GM12878 (cell line): ENCODE measurements around the gene A4GNT. TPM values are rescaled to one million over a fixed set of nuclear protein-coding genes. Genes with fewer than 3 reads are reported as not detected.

Experiments
- ATAC-seq: fragments of 200-7000 bp; cut with Tn5 transposase; 3 replicates; pipeline ENCODE4 v1.9.1; 2020; ENCODE audit warnings: mild to moderate bottlenecking, moderate library complexity
- BruUV-seq: library from RNA; stranded (reverse); fragments of 400-500 nt; replicated peaks from 2 replicates; lab custom pipeline; 2021; lab: Mats Ljungman, UMichigan
- CTCF ChIA-PET: fragments of 300-600 bp; sonication (Branson Sonifier 250); formaldehyde crosslinking; extraction: SDS; loops from one replicate; lab custom pipeline; 2021; ENCODE audit warnings: inconsistent platforms; lab: Yijun Ruan, JAX
- POLR2A ChIA-PET: fragments of 350-600 bp; formaldehyde crosslinking; extraction: SDS; loops from one replicate; lab custom pipeline; 2021; ENCODE audit warnings: inconsistent platforms; lab: Charles Lee
- RAD21 ChIA-PET: fragments of 300-600 bp; sonication (Branson Sonifier 250); formaldehyde crosslinking; loops from one replicate; lab custom pipeline; 2023; ENCODE audit warnings: antibody characterized with exemption; ENCODE audit not compliant: unreplicated experiment; lab: Charles Lee
- SMC1A ChIA-PET: fragments of 300-600 bp; sonication (Branson Sonifier 250); formaldehyde crosslinking; loops from one replicate; lab custom pipeline; 2023; ENCODE audit not compliant: unreplicated experiment, uncharacterized antibody; lab: Charles Lee
- DNase-seq: peaks from one replicate; pipeline ENCODE4 v3.0.0-alpha.2; 2011; ENCODE audit warnings: low read depth, low spot score
- FAIRE-seq: peaks from 3 replicates; lab custom pipeline; 2011; peaks lifted over from hg19 to GRCh38; lab: Jason Lieb, UNC
- H2AFZ ChIP-seq: 2 replicates; pipeline ENCODE4 v1.6.0; 2011; ENCODE audit warnings: low read depth, low read length, control low read depth; ENCODE audit not compliant: control insufficient read depth
- H3K27ac ChIP-seq: 2 replicates; pipeline ENCODE4 v1.5.1; 2011; ENCODE audit warnings: control low read depth; ENCODE audit not compliant: control insufficient read depth, insufficient read depth
- H3K27me3 ChIP-seq, 2 experiments: replicated peaks in 1 of 2; 2 replicates each; pipeline versions ENCODE4 v1.6.0 to v1.6.1; 2011; ENCODE audit warnings: low read length in 1 of 2; ENCODE audit not compliant: control insufficient read depth in 2 of 2, insufficient read depth in 2 of 2
- H3K36me3 ChIP-seq, 2 experiments: 2 replicates each; pipeline ENCODE4 v1.5.1; 2011; ENCODE audit warnings: low read length in 1 of 2; ENCODE audit not compliant: control insufficient read depth in 2 of 2, insufficient read depth in 2 of 2
- H3K4me1 ChIP-seq: 2 replicates; pipeline ENCODE4 v1.6.1; 2011; ENCODE audit warnings: mild to moderate bottlenecking, low read length, moderate library complexity, mixed read lengths; ENCODE audit not compliant: control insufficient read depth, insufficient read depth
- H3K4me2 ChIP-seq: 2 replicates; pipeline ENCODE4 v1.6.0; 2011; ENCODE audit warnings: control low read depth; ENCODE audit not compliant: control insufficient read depth, insufficient read depth
- H3K4me3 ChIP-seq: fragments of 200-600 bp; sonication (generic); 2 replicates; pipeline ENCODE4 v1.5.1; 2016
- H3K79me2 ChIP-seq: 2 replicates; pipeline ENCODE4 v1.6.0; 2011; ENCODE audit warnings: low read length; ENCODE audit not compliant: control insufficient read depth, insufficient read depth
- H3K9ac ChIP-seq: 2 replicates; pipeline ENCODE4 v1.8.0; 2011; ENCODE audit warnings: low read length, control low read depth, mixed read lengths; ENCODE audit not compliant: control insufficient read depth, insufficient read depth
- H3K9me3 ChIP-seq: replicated peaks from 3 replicates; pipeline ENCODE4 v1.5.1; 2011; ENCODE audit warnings: mild to moderate bottlenecking, low read length; ENCODE audit not compliant: control insufficient read depth, insufficient read depth
- H4K20me1 ChIP-seq: 2 replicates; pipeline ENCODE4 v1.6.0; 2011; ENCODE audit not compliant: control insufficient read depth, insufficient read depth
- BCL11A ChIP-seq: IDR thresholded peaks from 2 replicates; pipeline ENCODE4 v1.6.1; 2011; ENCODE audit warnings: low read depth, low read length
- CHD1 ChIP-seq: IDR thresholded peaks from 2 replicates; pipeline ENCODE4 v1.6.1; 2012; ENCODE audit warnings: low read depth, low read length, improper control_type of control experiment
- EED ChIP-seq: sonication (generic); IDR thresholded peaks from 2 replicates; pipeline ENCODE4 v1.6.1; 2016; ENCODE audit warnings: antibody characterized with exemption, low read depth
- EP300 ChIP-seq, 2 experiments: fragments of 150-350 bp in 1 of 2; IDR thresholded peaks; 2 replicates each; pipeline ENCODE4 v1.6.1; 2011 to 2012; ENCODE audit warnings: low read depth in 2 of 2, low read length in 2 of 2, borderline replicate concordance in 1 of 2, improper control_type of control experiment in 1 of 2, inconsistent platforms in 1 of 2; ENCODE audit not compliant: control insufficient read depth in 1 of 2
- EZH2 ChIP-seq: IDR thresholded peaks from 2 replicates; pipeline ENCODE4 v1.6.1; 2012; ENCODE audit warnings: low read depth, mild to moderate bottlenecking, control low read depth, inconsistent platforms, low read length, borderline replicate concordance; ENCODE audit not compliant: control insufficient read depth
- POLR2AphosphoS2 ChIP-seq: IDR thresholded peaks from 2 replicates; pipeline ENCODE4 v1.6.1; 2011; ENCODE audit warnings: low read depth, mild to moderate bottlenecking, low read length, improper control_type of control experiment, moderate library complexity
- POLR2AphosphoS5 ChIP-seq: IDR thresholded peaks from 2 replicates; pipeline ENCODE4 v1.6.1; 2011; ENCODE audit warnings: mild to moderate bottlenecking, low read length, inconsistent platforms
- RAD21 ChIP-seq: IDR thresholded peaks from 2 replicates; pipeline ENCODE4 v1.6.1; 2011; ENCODE audit warnings: mild to moderate bottlenecking, low read depth, low read length, moderate library complexity; ENCODE audit not compliant: insufficient read depth
- SIN3A ChIP-seq: IDR thresholded peaks from 2 replicates; pipeline ENCODE4 v1.6.1; 2012; ENCODE audit warnings: low read depth, low read length, improper control_type of control experiment
- SP1 ChIP-seq: IDR thresholded peaks from one replicate; pipeline ENCODE4 v1.6.1; 2011; ENCODE audit warnings: low read depth, low read length
- ZNF622 ChIP-seq: fragments of 450-650 bp; IDR thresholded peaks from 2 replicates; pipeline ENCODE4 v1.6.1; 2017; ENCODE audit warnings: mild to moderate bottlenecking, inconsistent platforms
- WGBS: methylation state at CpG from one replicate; pipeline ENCODE4 v1.1.6; 2016; ENCODE audit warnings: low lambda C conversion rate; ENCODE audit not compliant: insufficient replicate concordance, insufficient coverage; ENCODE audit errors: missing lambda C conversion rate; 5-methylcytosine and 5-hydroxymethylcytosine counted together
- in situ Hi-C: fragments of 300-500 bp; cut with MboI; formaldehyde crosslinking; loops from 9 replicates; pipeline ENCODE4 v1.14.3; 2018; ENCODE audit warnings: mixed read lengths
- intact Hi-C: fragments of 100-400 bp; cut with micrococcal nuclease; formaldehyde crosslinking; loops from one replicate; pipeline ENCODE4 v1.14.2; 2022; ENCODE audit not compliant: unreplicated experiment
- polyA plus RNA-seq, 11 experiments: library from polyadenylated mRNA; depleted of rRNA in 4 of 11; unstranded in 6 of 11; stranded (reverse) in 5 of 11; fragments of >200 nt; fragmentation: Nextera tagmentation in 4 of 11; fragmentation: Illumina TruSeq in 1 of 11; extraction: Ambion mirVana in 4 of 11; extraction: Trizol in 1 of 11; gene quantifications; 1 replicate in 1 of 11; 2 replicates in 10 of 11; pipeline versions ENCODE4 v1.2.1 to v1.2.3, GENCODE V29; 2011 to 2016; ENCODE audit warnings: inconsistent platforms in 2 of 11, missing spikeins in 2 of 11, low read depth in 1 of 11
- total RNA-seq, 4 experiments: library from RNA; depleted of rRNA in 3 of 4; stranded (reverse); fragments of >200 nt in 3 of 4; fragmentation: Illumina TruSeq in 1 of 4; extraction: Trizol in 1 of 4; gene quantifications; 2 replicates each; pipeline versions ENCODE4 v1.2.1 to v1.2.3, GENCODE V29; 2013 to 2021
- TF ChIP-seq, protein P1 (sequence below): fragments of 450-650 bp; IDR thresholded peaks from 2 replicates; pipeline ENCODE4 v1.6.1; 2017; ENCODE audit warnings: mild to moderate bottlenecking
- TF ChIP-seq, protein P2 (sequence below): fragments of 150-350 bp; IDR thresholded peaks from 2 replicates; pipeline ENCODE4 v1.6.1; 2016; ENCODE audit warnings: low read depth, low read length
- TF ChIP-seq, protein P3 (sequence below): IDR thresholded peaks from 2 replicates; pipeline ENCODE4 v1.6.1; 2012; ENCODE audit warnings: mild to moderate bottlenecking, low read depth, low read length

The A4GNT gene
- total and polyA plus RNA-seq, 10 of the 15 experiments (the other 5 are each of a cell fraction or from before 2014, with no cell fraction given) = not detected

DNA sequence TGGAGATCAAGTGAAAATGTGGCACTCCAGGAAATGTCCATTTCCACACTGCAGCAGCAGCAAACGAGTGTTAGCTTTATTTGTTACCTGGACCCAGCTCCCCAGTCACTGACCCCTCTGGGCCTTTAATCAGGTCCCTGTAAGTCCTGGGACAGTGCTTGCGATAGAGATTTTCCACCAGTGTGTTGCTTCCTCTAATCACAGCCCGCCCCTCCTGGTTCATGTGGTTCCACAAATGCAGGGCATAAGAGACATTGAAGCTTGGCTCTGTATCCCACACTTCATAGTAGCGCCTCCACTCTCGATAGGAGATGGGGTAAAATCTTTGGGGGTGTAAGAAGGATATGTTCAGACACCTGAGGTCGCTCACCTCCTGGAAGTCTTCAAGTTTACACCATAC lies 8.0 kb downstream of the A4GNT start:
- H2AFZ ChIP-seq = no peak overlapping the region
- no peaks in the 10 kb centered on the region for H4K20me1 ChIP-seq
- ChIA-PET CTCF (interaction anchor here (1.1 kb wide), 1 partner anchor 55 kb away, joined by 3 read pairs; no protein-coding TSS in a partner anchor), POLR2A (interaction anchor here (0.5 kb wide), 1 partner anchor 58 kb away, joined by 9 read pairs; no protein-coding TSS in a partner anchor), RAD21 (no interaction called here), SMC1A (no interaction called here)
- no peaks in the 10 kb centered on the region; a peak in 1 of 4 replicates for H3K27me3 ChIP-seq
- no peaks in the 10 kb centered on the region for H3K36me3 ChIP-seq
- no peaks in the 10 kb centered on the region for H3K4me1 ChIP-seq
- intact Hi-C loops (no loop called here), in situ Hi-C loops (no loop called here)
- 23% methylated on average over 6 of the region's 6 CpGs for WGBS
- no peak overlapping the region for H3K4me2 ChIP-seq
- H3K9me3 ChIP-seq = no peaks in the 10 kb centered on the region
- DNase-seq (no peak), ATAC-seq (no peak), FAIRE-seq (no peak)
- no peak overlapping the region for H3K4me3 ChIP-seq
- H3K79me2 ChIP-seq = no peaks in the 10 kb centered on the region
- no peak overlapping the region for H3K27ac ChIP-seq
- BruUV-seq = no TSS peak
- H3K9ac ChIP-seq = no peak overlapping the region
- TF ChIP-seq SP1 (no peak), ZNF622 (no peak), POLR2AphosphoS2 (no peak), EP300 (IDR thresholded peaks at IDR 0.05; ENCODE audit: borderline replicate concordance in 1 of 2, control insufficient read depth in 1 of 2, low read depth in 2 of 2, low read length in 2 of 2) (no peak), BCL11A (no peak), POLR2AphosphoS5 (no peak), RAD21 (no peak), EZH2 (no peak), CHD1 (no peak), SIN3A (no peak), EED (no peak)
- TF ChIP-seq, protein P1, sequence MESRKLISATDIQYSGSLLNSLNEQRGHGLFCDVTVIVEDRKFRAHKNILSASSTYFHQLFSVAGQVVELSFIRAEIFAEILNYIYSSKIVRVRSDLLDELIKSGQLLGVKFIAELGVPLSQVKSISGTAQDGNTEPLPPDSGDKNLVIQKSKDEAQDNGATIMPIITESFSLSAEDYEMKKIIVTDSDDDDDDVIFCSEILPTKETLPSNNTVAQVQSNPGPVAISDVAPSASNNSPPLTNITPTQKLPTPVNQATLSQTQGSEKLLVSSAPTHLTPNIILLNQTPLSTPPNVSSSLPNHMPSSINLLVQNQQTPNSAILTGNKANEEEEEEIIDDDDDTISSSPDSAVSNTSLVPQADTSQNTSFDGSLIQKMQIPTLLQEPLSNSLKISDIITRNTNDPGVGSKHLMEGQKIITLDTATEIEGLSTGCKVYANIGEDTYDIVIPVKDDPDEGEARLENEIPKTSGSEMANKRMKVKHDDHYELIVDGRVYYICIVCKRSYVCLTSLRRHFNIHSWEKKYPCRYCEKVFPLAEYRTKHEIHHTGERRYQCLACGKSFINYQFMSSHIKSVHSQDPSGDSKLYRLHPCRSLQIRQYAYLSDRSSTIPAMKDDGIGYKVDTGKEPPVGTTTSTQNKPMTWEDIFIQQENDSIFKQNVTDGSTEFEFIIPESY = no peak
- TF ChIP-seq, protein P2, sequence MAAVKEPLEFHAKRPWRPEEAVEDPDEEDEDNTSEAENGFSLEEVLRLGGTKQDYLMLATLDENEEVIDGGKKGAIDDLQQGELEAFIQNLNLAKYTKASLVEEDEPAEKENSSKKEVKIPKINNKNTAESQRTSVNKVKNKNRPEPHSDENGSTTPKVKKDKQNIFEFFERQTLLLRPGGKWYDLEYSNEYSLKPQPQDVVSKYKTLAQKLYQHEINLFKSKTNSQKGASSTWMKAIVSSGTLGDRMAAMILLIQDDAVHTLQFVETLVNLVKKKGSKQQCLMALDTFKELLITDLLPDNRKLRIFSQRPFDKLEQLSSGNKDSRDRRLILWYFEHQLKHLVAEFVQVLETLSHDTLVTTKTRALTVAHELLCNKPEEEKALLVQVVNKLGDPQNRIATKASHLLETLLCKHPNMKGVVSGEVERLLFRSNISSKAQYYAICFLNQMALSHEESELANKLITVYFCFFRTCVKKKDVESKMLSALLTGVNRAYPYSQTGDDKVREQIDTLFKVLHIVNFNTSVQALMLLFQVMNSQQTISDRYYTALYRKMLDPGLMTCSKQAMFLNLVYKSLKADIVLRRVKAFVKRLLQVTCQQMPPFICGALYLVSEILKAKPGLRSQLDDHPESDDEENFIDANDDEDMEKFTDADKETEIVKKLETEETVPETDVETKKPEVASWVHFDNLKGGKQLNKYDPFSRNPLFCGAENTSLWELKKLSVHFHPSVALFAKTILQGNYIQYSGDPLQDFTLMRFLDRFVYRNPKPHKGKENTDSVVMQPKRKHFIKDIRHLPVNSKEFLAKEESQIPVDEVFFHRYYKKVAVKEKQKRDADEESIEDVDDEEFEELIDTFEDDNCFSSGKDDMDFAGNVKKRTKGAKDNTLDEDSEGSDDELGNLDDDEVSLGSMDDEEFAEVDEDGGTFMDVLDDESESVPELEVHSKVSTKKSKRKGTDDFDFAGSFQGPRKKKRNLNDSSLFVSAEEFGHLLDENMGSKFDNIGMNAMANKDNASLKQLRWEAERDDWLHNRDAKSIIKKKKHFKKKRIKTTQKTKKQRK = no peak
- TF ChIP-seq, protein P3, sequence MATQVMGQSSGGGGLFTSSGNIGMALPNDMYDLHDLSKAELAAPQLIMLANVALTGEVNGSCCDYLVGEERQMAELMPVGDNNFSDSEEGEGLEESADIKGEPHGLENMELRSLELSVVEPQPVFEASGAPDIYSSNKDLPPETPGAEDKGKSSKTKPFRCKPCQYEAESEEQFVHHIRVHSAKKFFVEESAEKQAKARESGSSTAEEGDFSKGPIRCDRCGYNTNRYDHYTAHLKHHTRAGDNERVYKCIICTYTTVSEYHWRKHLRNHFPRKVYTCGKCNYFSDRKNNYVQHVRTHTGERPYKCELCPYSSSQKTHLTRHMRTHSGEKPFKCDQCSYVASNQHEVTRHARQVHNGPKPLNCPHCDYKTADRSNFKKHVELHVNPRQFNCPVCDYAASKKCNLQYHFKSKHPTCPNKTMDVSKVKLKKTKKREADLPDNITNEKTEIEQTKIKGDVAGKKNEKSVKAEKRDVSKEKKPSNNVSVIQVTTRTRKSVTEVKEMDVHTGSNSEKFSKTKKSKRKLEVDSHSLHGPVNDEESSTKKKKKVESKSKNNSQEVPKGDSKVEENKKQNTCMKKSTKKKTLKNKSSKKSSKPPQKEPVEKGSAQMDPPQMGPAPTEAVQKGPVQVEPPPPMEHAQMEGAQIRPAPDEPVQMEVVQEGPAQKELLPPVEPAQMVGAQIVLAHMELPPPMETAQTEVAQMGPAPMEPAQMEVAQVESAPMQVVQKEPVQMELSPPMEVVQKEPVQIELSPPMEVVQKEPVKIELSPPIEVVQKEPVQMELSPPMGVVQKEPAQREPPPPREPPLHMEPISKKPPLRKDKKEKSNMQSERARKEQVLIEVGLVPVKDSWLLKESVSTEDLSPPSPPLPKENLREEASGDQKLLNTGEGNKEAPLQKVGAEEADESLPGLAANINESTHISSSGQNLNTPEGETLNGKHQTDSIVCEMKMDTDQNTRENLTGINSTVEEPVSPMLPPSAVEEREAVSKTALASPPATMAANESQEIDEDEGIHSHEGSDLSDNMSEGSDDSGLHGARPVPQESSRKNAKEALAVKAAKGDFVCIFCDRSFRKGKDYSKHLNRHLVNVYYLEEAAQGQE = no peak
